Testis (tissue), 3 donors: ENCODE measurements around the gene IGSF21. TPM values are rescaled to one million over a fixed set of nuclear protein-coding genes. Genes with fewer than 3 reads are reported as not detected.
A peak's percentile ranks its signal among the peaks of the same experiment; 100 is the strongest.

ENCODE experiments used
- DNase-seq: peaks from one replicate; pipeline ENCODE4 v3.0.0-alpha.2; 2019
- H3K27ac ChIP-seq, 2 donors: fragments of 200-600 bp; sonication (generic); one replicate each; pipeline ENCODE4 v1.5.1; 2019
- H3K27me3 ChIP-seq: fragments of 200-600 bp; sonication (generic); one replicate; pipeline ENCODE4 v1.5.1; 2019
- H3K36me3 ChIP-seq: fragments of 200-600 bp; sonication (generic); one replicate; pipeline ENCODE4 v1.5.1; 2017; ENCODE audit warnings: low read depth; ENCODE audit errors: missing control alignments
- H3K4me1 ChIP-seq: fragments of 200-600 bp; sonication (generic); one replicate; pipeline ENCODE4 v1.5.1; 2019
- H3K4me3 ChIP-seq, 2 donors: fragments of 200-600 bp; sonication (generic); one replicate each; pipeline ENCODE4 v1.5.1; 2017 to 2019
- H3K9me3 ChIP-seq: fragments of 200-600 bp; sonication (generic); one replicate; pipeline ENCODE4 v1.5.1; 2017
- POLR2A ChIP-seq: fragments of 450-650 bp; IDR thresholded peaks from one replicate; pipeline ENCODE4 v1.6.1; 2017; ENCODE audit warnings: antibody characterized with exemption, mild to moderate bottlenecking, moderate library complexity
- WGBS, 2 donors: methylation state at CpG; one replicate each; pipeline ENCODE4 v1.1.5; 2018; 5-methylcytosine and 5-hydroxymethylcytosine counted together
- intact Hi-C: fragments of 100-400 bp; cut with DNase I; formaldehyde crosslinking; loops from one replicate; pipeline ENCODE4 v1.15.1; 2023; ENCODE audit warnings: low total_unique reads
- polyA plus RNA-seq: library from polyadenylated mRNA; stranded (reverse); fragments of 350-450 nt; fragmentation: Illumina TruSeq; extraction: RNeasy Lipid Tissue Mini Kit (QIAGEN cat#74804); gene quantifications from one replicate; pipeline ENCODE4 v1.2.3, GENCODE V29; 2014; ENCODE audit warnings: low read depth, low replicate concordance; ENCODE audit not compliant: insufficient read depth
- total RNA-seq, 2 donors: library from RNA; depleted of rRNA; stranded (reverse); fragments of >200 nt; gene quantifications; one replicate each; pipeline ENCODE4 v1.2.3, GENCODE V29; 2016
- TF ChIP-seq, protein P1 (sequence below), 3 experiments: fragments of 450-650 bp in 2 of 3; fragments of 200-600 bp in 1 of 3; sonication (generic) in 1 of 3; IDR thresholded peaks; one replicate each; pipeline ENCODE4 v1.5.1; 2016 to 2019; ENCODE audit warnings: antibody characterized with exemption in 3 of 3, mild to moderate bottlenecking in 2 of 3, moderate library complexity in 1 of 3

IGSF21 gene
- total and polyA plus RNA-seq, 3 donors from 2014 or later, result 1.7 to 4.2 (median 2.9) TPM

DNA sequence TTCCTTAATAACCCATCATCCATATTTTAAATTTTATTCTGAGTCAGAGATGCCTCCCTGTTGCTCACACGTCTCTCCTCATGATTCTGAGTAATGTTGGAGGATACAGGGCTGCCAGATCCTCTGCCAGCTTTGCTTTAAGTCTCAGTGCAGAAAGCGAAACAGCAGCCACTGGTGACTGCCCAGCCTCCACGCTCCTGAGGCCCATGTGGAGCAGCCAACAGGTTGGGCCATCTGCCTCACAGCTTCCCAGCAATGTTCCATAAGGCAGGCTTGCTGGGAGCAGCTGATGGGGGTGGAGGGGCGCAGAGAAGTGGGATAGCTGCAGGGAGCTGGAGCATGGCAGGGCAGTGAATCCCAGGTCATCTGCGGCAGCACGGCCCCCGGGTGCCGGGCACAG lies 104.2 kb downstream of the IGSF21 start:
- DNase-seq, result no peak
- H3K4me3 ChIP-seq, result no peak overlapping the region
- H3K4me1 ChIP-seq, result no peaks in the 10 kb centered on the region
- TF ChIP-seq, protein P1, sequence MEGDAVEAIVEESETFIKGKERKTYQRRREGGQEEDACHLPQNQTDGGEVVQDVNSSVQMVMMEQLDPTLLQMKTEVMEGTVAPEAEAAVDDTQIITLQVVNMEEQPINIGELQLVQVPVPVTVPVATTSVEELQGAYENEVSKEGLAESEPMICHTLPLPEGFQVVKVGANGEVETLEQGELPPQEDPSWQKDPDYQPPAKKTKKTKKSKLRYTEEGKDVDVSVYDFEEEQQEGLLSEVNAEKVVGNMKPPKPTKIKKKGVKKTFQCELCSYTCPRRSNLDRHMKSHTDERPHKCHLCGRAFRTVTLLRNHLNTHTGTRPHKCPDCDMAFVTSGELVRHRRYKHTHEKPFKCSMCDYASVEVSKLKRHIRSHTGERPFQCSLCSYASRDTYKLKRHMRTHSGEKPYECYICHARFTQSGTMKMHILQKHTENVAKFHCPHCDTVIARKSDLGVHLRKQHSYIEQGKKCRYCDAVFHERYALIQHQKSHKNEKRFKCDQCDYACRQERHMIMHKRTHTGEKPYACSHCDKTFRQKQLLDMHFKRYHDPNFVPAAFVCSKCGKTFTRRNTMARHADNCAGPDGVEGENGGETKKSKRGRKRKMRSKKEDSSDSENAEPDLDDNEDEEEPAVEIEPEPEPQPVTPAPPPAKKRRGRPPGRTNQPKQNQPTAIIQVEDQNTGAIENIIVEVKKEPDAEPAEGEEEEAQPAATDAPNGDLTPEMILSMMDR (IDR thresholded peaks at IDR 0.05), result no peak
- no peak for TF ChIP-seq POLR2A
- H3K36me3 ChIP-seq, result no peaks in the 10 kb centered on the region
- H3K27me3 ChIP-seq, result no peaks in the 10 kb centered on the region
- no peak overlapping the region for H3K27ac ChIP-seq
- 80 to 86% methylated on average over 8 of the region's 8 CpGs for WGBS, 2 donors
- H3K9me3 ChIP-seq, result no peaks in the 10 kb centered on the region
- intact Hi-C loops, result no loop called here

DNA sequence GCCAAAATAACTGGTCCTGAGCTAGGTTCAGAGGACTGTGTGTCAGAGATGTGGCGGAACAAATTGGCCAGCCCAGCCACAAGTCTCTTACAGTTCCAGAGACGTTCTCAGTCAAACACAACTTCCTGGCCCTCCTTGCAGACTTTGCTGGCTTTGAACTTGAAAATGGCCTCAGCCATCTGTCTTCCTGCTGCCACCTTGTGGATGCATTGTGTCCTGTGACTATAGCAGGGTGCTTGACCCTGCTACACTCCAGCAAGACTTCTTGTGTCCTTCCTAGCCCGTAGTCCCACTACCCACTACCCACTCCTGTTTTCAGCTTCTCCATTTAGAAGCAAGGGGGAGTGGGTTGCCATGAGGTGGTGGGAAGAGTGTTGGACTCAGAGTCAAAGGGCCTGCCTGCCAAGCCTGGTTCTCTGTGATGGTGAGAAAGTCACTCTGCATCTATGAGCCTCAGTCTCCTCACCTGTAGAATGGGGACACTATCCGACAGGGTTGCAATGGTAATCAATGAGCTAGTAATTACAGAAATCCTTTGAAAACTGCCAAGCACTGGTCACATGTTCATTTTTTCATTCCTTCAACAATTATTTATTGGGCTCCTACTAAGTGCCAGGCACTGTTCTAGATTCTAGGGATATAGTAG lies 109.9 kb downstream of the IGSF21 start:
- Histone ChIP-seq H3K27me3 (no peaks in the 10 kb centered on the region), H3K4me1 (no peaks in the 10 kb centered on the region), H3K4me3 (no peak overlapping the region), H3K36me3 (no peaks in the 10 kb centered on the region), H3K9me3 (no peaks in the 10 kb centered on the region), H3K27ac (no peak overlapping the region)
- no peak for TF ChIP-seq POLR2A
- TF ChIP-seq, protein P1 (IDR thresholded peaks at IDR 0.05), result no peak
- intact Hi-C loops, result no loop called here
- 71 to 82% methylated on average over 4 of the region's 4 CpGs for WGBS, 2 donors
- peak; percentile 26 for DNase-seq

DNA sequence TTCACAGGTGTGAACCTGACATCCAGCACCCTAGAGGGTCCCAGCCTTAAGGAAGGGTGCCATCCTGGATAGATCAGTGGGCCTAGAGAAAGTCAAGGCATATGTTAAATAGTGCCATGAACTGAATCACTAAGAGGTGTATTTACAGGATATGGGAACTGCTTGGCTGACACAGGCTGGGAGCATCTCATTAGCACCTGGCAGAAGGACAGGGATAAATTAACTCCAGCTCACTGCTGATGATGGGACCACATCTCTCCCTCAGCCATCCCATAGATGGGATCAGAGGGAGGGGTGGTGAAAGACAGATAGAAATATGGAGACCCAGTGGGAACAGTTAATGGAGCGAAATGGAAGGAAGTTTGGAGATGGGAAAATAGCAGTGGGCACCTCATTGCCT lies 122.0 kb downstream of the IGSF21 start:
- no peak for DNase-seq
- TF ChIP-seq, protein P1 (IDR thresholded peaks at IDR 0.05), result no peak
- no peak for TF ChIP-seq POLR2A
- intact Hi-C loops, result no loop called here
- 80 to 100% methylated on average over 1 of the region's 1 CpG for WGBS, 2 donors
- H3K27ac ChIP-seq, result no peak overlapping the region
- no peaks in the 10 kb centered on the region for H3K9me3 ChIP-seq
- H3K36me3 ChIP-seq, result no peaks in the 10 kb centered on the region
- no peak overlapping the region for H3K4me3 ChIP-seq
- H3K4me1 ChIP-seq, result no peaks in the 10 kb centered on the region
- H3K27me3 ChIP-seq, result no peaks in the 10 kb centered on the region

DNA sequence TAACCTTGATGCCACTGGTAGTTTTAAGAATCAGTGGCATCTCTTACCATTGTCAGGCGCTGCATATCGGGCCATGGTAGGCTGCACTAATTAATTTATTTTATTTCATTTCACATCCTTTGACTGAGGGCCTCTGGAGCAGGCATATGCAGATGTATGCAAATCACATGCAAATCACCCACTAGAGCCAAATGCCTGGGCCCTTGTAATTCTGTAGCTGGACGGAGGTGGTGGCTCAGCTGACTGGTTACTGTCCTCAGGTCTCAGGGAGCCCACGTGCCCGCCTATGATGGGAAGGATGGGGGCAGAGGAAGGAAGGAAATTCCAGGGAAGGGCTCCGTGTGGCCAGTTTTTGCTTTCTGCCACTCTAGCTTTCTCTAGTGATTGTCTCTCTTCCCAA lies 122.7 kb downstream of the IGSF21 start:
- no peak for DNase-seq
- Histone ChIP-seq H3K4me3 (no peak overlapping the region), H3K9me3 (no peaks in the 10 kb centered on the region), H3K36me3 (no peaks in the 10 kb centered on the region), H3K27me3 (no peaks in the 10 kb centered on the region), H3K27ac (no peak overlapping the region), H3K4me1 (no peaks in the 10 kb centered on the region)
- WGBS, 2 donors, result 63% methylated on average over 6 of the region's 6 CpGs
- no peak for TF ChIP-seq POLR2A
- TF ChIP-seq, protein P1 (IDR thresholded peaks at IDR 0.05), result no peak
- intact Hi-C loops, result no loop called here

DNA sequence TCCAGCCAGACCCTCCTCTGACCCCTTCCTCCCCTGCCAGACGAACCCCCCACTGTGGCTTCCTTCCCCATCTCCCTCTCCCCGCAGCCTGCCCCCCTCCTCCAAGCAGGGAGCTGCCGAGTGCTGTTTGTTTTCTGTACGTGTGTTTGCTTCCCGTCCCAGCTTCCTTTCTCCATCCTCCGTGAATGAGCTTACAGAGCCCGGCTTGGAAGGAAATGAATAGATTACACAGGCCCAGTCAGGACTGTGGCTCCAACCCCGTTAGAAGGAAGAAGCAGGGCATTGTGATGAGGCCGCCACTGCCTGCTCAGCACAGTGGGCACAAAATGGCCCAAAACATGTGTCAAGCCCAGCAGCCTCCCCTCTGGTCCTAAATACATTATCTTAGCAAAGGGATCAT lies 123.2 kb downstream of the IGSF21 start:
- 27 to 51% methylated on average over 9 of the region's 9 CpGs for WGBS, 2 donors
- no peaks in the 10 kb centered on the region for H3K36me3 ChIP-seq
- no peaks in the 10 kb centered on the region for H3K9me3 ChIP-seq
- H3K4me3 ChIP-seq, result no peak overlapping the region
- intact Hi-C loops, result no loop called here
- DNase-seq, result no peak
- H3K27me3 ChIP-seq, result no peaks in the 10 kb centered on the region
- H3K27ac ChIP-seq, result no peak overlapping the region
- no peaks in the 10 kb centered on the region for H3K4me1 ChIP-seq
- no peak for TF ChIP-seq POLR2A
- TF ChIP-seq, protein P1 (IDR thresholded peaks at IDR 0.05), result no peak
